NCI-H2029 (cell line): Measurements from ENCODE around the gene HNRNPCL4.
"Not testable (repeated sequence)": the region's sequence is repeated elsewhere in the genome, so short reads cannot be mapped to it uniquely, and the experiment has no call there.

Source experiments
- DNase-seq: peaks from one replicate; lab custom pipeline; 2025; lab: John Stamatoyannopoulos, UW

The HNRNPCL4 gene

GRCh38 chr1:13165531-13165930, at the start of gene HNRNPCL4:
HNRNPCL4 (minus strand) TSS chr1:13165631; CDS start chr1:13165467, 164 bp downstream.
- not testable (repeated sequence) for DNase-seq

- not testable (repeated sequence) for DNase-seq
These were observed 43.3 kb upstream of the HNRNPCL4 start for GRCh38 chr1:13208712-13209111.

GRCh38 chr1:13201309-13201708, 35.9 kb upstream of the HNRNPCL4 start, which contains the start of gene PRAMEF13:
PRAMEF13 (minus strand) TSS chr1:13201409; CDS start chr1:13199589, 1,820 bp downstream.
- DNase-seq: not testable (repeated sequence)

GRCh38 chr1:13171548-13171947, 6.1 kb upstream of the HNRNPCL4 start, which contains the start of gene PRAMEF9:
PRAMEF9 (plus strand) TSS chr1:13171848; CDS start chr1:13175281, 3,433 bp downstream.
- DNase-seq: not testable (repeated sequence)

GRCh38 chr1:13155909-13156308, 9.5 kb downstream of the HNRNPCL4 start, which contains the start of gene PRAMEF26:
PRAMEF26 (minus strand) TSS chr1:13156009; CDS start chr1:13153095, 2,914 bp downstream.
- not testable (repeated sequence) for DNase-seq

GRCh38 chr1:13116754-13117153, 48.7 kb downstream of the HNRNPCL4 start, which contains the start of gene HNRNPCL2:
HNRNPCL2 (minus strand) TSS chr1:13116854; CDS start chr1:13116400, 454 bp downstream.
- not testable (repeated sequence) for DNase-seq
